Adipocyte (in vitro differentiated cells): ENCODE results near the gene MLH1.
"Not testable (repeated sequence)": the region's sequence is repeated elsewhere in the genome, so short reads cannot be mapped to it uniquely, and the experiment has no call there.

ENCODE experiments used
- DNase-seq: peaks from one replicate; pipeline ENCODE4 v3.0.0-alpha.2; 2015; ENCODE audit warnings: low read depth
- H3K27me3 ChIP-seq: replicated peaks from 2 replicates; pipeline ENCODE4 v1.7.0; 2013; ENCODE audit warnings: mild to moderate bottlenecking, low read length, moderate library complexity; ENCODE audit not compliant: control insufficient read depth, insufficient read depth
- H3K36me3 ChIP-seq: 2 replicates; pipeline ENCODE4 v1.7.0; 2013; ENCODE audit warnings: low read length, mild to moderate bottlenecking, moderate library complexity; ENCODE audit not compliant: control insufficient read depth, insufficient read depth, severe bottlenecking
- H3K4me1 ChIP-seq: 2 replicates; pipeline ENCODE4 v1.7.0; 2013; ENCODE audit warnings: mild to moderate bottlenecking, low read length, moderate library complexity; ENCODE audit not compliant: control insufficient read depth, insufficient read depth
- H3K4me3 ChIP-seq: 2 replicates; pipeline ENCODE4 v1.7.0; 2013; ENCODE audit warnings: mild to moderate bottlenecking, low read length, moderate library complexity
- H3K9ac ChIP-seq: 2 replicates; pipeline ENCODE4 v1.7.0; 2013; ENCODE audit warnings: mild to moderate bottlenecking, low read length, moderate library complexity
- H3K9me3 ChIP-seq: 2 replicates; pipeline ENCODE4 v1.7.0; 2013; ENCODE audit warnings: mild to moderate bottlenecking, low read length, moderate library complexity; ENCODE audit not compliant: control insufficient read depth

MLH1 gene

DNA sequence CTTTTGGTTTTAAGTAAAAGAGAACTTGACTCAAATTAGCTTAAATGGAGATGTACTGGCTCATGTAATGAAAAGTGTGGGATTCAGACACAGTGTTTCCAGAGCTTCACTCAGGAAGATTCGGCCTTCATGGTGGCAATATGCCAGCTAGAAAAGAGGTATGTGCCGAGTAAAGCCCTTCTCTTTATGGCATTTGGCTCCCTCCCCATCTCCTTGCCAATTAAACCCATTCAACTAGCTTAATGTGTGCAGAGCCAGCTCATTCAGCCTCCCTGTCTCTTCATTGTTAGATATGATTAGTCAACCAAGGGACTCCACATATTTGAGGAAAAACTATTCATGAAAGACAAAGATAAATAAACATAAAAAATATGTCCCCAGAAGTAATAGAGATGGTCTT, 33.5 kb upstream of the MLH1 start:
- Histone ChIP-seq H3K4me1 (peaks cover 14% of the 10 kb centered on the region), H3K36me3 (no peaks in the 10 kb centered on the region), H3K9ac (no peak overlapping the region), H3K27me3 (no peaks in the 10 kb centered on the region), H3K4me3 (no peak overlapping the region), H3K9me3 (no peaks in the 10 kb centered on the region)
- DNase-seq, result no peak

DNA sequence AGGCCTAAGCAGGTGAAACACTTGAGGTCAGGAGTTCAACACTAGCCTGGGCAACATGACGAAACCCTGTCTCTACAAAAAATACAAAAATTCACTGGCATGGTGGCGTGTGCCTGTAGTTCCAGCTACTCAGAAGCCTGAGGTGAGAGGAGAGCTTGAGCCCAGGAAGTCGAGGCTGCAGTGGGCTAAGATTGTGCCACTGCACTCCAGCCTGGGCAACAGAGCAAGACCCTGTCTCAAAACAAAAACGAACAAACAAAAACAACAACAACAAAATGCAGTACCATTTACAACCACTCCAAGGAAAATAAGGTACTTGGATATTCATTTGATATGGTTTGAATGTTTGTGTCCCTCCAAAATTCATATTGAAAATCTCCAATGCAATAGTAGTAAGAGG, 32.8 kb upstream of the MLH1 start:
- H3K27me3 ChIP-seq, result no peaks in the 10 kb centered on the region
- H3K4me3 ChIP-seq, result no peak overlapping the region
- no peak for DNase-seq
- no peak overlapping the region for H3K9ac ChIP-seq
- peaks cover 14% of the 10 kb centered on the region for H3K4me1 ChIP-seq
- H3K9me3 ChIP-seq, result no peaks in the 10 kb centered on the region
- no peaks in the 10 kb centered on the region for H3K36me3 ChIP-seq

DNA sequence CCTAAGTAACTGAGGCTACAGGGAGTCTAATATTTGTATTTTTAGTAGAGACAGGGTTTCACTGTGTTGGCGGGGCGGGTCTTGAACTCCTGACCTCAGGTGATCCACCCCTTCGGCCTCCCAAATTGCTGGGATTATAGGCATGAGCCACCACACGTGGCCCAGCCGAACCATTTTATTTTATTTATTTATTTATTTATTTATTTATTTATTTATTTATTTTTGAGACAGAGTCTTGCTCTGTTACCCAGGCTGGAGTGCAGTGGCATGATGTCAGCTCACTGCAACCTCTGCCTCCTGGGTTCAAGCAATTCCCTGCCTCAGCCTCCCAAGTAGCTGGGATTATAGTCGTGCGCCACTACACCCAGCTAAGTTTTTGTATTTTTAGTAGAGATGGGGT, 30.3 kb upstream of the MLH1 start:
- not testable (repeated sequence) for H3K36me3 ChIP-seq, H3K9me3 ChIP-seq, H3K4me1 ChIP-seq, DNase-seq, H3K27me3 ChIP-seq, H3K4me3 ChIP-seq, H3K9ac ChIP-seq

DNA sequence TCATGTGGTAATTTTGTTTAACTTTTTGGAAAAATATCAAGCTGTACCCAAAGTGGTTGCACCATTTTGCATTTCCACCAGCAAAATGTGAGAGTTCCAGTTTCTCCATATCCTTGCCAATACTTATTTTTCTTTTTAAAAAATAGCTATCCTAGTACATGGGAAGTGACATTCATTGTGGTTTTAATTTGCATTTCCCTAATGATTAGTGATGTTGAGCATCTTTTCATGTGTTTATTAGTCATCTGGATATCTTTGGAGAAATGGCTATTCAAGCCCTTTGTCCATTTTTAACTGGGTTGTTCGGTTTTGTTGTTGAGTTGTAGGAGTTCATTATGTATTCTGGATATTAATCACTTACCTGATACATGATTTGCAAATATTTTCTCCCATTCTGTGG, 29.0 kb upstream of the MLH1 start:
- no peak for DNase-seq
- Histone ChIP-seq H3K9ac (no peak overlapping the region), H3K27me3 (no peaks in the 10 kb centered on the region), H3K4me1 (no peaks in the 10 kb centered on the region), H3K9me3 (no peaks in the 10 kb centered on the region), H3K4me3 (no peak overlapping the region), H3K36me3 (no peaks in the 10 kb centered on the region)

DNA sequence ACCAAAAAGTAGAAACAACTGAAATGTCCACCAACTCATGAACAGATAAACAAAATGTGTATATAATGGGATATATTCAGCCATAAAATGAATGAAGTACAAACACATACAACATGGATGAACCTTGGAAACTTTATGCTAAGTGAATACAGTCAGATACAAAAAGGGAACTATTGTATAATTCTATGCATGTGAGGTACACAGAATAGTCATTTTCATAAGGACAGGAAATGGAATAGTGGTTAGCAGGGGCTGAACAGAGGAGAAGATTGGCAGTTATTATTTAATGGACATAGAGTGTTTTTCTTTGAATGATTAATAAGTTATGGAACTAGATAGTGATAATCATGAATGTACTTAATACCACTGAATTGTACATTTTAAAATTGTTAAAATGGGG, 28.5 kb upstream of the MLH1 start:
- Histone ChIP-seq H3K27me3 (no peaks in the 10 kb centered on the region), H3K36me3 (no peaks in the 10 kb centered on the region), H3K9me3 (no peaks in the 10 kb centered on the region), H3K4me1 (no peaks in the 10 kb centered on the region), H3K4me3 (no peak overlapping the region), H3K9ac (no peak overlapping the region)
- DNase-seq, result no peak

DNA sequence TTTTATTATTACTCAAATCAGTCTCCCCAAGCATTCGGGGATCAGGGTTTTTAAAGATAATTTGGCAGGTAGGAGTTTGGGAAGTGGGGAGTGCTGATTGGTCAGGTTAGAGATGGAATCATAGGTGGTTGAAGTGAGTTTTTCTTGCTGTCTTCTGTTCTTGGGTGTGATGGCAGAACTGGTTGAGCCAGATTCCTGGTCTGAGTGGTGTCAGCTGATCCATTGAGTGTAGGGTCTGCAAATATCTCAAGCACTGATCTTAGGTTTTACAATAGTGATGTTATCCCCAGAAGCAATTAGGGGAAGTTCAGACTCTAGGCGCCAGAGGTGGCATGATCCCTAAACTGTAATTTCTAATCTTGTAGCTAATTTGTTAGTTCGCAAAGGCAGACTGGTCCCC, 27.9 kb upstream of the MLH1 start:
- DNase-seq, result no peak
- Histone ChIP-seq H3K27me3 (no peaks in the 10 kb centered on the region), H3K9ac (no peak overlapping the region), H3K36me3 (no peaks in the 10 kb centered on the region), H3K4me3 (no peak overlapping the region), H3K4me1 (no peaks in the 10 kb centered on the region), H3K9me3 (no peaks in the 10 kb centered on the region)

DNA sequence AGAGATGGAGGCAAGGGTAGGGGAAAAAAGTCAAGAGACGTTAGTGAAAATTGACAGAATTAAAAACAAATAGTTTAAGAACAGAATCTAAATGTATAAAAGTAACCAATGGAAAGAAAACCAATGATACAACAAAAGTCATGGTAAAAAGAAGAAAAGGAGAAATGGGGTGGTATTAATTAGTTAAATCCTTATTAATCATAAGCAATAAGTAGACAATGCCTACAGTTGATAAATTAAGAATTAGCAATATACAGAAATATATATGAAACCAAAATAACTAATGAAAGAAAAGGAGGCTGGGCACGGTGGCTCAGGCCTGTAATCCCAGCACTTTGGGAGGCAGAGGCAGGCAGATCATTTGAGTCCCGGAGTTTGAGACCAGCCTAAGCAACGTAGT, 24.2 kb upstream of the MLH1 start:
- DNase-seq, result no peak

DNA sequence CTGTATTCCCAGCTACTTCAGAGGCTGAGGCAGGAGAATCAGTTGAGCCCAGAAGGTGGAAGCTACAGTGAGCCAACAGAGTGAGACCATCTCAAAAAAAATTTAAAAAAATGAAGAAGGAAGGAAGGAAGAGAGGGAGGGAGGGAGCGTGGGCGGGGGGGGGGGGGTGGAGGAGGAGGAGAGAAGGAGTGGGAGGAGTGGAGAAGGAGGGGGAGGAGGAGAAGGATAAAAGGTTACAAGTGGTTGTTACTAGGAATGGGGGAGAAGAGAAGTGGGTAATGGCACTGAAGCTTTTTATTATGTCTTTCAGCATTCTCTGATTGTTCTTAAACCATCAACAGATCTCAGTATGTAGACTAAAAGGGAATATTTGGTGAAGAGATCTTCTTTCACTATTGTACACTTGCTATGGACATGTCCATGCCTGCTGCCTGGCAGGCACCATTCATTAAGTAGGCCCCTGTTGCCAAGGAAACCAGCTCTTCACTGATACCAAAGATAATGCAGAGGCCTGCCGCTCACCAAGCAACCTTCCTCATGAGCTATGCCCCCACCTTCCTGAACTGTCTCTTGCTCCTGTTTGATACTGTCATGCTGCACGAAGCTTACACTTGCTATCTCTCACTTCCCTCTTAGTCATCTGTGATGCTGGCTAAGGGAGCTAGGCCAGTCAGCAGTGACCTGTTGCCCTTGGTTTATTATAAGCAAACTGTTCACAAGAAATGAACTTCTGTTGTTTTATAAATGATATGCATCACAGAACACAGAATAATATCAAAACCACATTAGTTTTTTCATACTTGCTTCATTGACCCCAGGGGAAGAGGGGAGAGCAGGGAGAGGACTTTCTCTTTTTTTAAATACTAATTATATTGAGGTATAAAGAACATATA, 23.5 kb upstream of the MLH1 start:
- no peaks in the 10 kb centered on the region for H3K36me3 ChIP-seq
- no peak overlapping the region for H3K4me3 ChIP-seq
- no peak for DNase-seq
- no peak overlapping the region for H3K9ac ChIP-seq
- no peaks in the 10 kb centered on the region for H3K27me3 ChIP-seq
- no peaks in the 10 kb centered on the region for H3K4me1 ChIP-seq
- no peaks in the 10 kb centered on the region for H3K9me3 ChIP-seq

More for the DNA sequence above, 24.2 kb upstream of the MLH1 start:
- no peaks in the 10 kb centered on the region for H3K27me3 ChIP-seq
- no peak overlapping the region for H3K4me3 ChIP-seq
- no peak overlapping the region for H3K9ac ChIP-seq
- H3K4me1 ChIP-seq, result no peaks in the 10 kb centered on the region
- H3K36me3 ChIP-seq, result no peaks in the 10 kb centered on the region
- no peaks in the 10 kb centered on the region for H3K9me3 ChIP-seq

DNA sequence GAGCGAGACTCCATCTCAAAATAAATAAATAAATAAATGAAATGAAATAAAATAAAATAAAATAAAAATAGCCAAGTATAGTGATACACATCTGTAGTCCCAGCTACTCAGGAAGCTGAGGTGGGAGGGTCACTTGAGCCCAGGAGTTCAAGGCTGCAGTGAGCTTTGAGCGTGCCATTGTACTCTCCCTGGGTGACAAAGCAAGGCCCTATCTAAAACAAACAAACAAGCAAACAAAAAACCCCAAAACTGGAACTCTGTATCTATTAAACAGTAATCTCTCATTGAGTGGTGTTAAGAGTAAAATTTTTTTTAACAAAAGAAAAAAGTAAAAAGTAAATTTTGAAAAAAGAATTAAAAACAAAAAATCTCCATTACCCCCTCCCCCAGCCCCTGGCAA, 21.2 kb upstream of the MLH1 start:
- no peaks in the 10 kb centered on the region for H3K4me1 ChIP-seq
- no peak overlapping the region for H3K9ac ChIP-seq
- no peak for DNase-seq
- no peaks in the 10 kb centered on the region for H3K9me3 ChIP-seq
- H3K27me3 ChIP-seq, result no peaks in the 10 kb centered on the region
- no peak overlapping the region for H3K4me3 ChIP-seq
- no peaks in the 10 kb centered on the region for H3K36me3 ChIP-seq

DNA sequence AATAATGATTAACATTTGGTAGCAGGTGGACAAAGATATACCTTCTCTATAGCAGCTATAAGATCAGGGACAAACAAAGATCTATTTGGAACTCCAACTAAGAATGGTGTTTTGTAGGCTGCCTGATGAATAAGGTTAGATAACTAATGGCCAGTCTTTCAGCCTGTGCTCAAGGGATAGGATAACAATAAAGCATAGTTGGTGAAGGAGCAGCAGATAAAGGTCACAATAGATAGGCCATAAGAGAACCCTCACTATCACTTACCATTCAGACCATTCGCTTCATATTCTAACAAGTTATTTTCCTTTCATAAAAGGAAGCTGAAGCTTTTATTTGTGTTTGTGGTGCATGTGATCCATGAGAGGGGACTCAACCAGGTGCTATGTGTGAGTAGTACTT, 20.2 kb upstream of the MLH1 start:
- H3K9ac ChIP-seq, result no peak overlapping the region
- no peaks in the 10 kb centered on the region for H3K27me3 ChIP-seq
- H3K9me3 ChIP-seq, result no peaks in the 10 kb centered on the region
- H3K36me3 ChIP-seq, result no peaks in the 10 kb centered on the region
- H3K4me1 ChIP-seq, result no peaks in the 10 kb centered on the region
- DNase-seq, result no peak
- H3K4me3 ChIP-seq, result no peak overlapping the region

DNA sequence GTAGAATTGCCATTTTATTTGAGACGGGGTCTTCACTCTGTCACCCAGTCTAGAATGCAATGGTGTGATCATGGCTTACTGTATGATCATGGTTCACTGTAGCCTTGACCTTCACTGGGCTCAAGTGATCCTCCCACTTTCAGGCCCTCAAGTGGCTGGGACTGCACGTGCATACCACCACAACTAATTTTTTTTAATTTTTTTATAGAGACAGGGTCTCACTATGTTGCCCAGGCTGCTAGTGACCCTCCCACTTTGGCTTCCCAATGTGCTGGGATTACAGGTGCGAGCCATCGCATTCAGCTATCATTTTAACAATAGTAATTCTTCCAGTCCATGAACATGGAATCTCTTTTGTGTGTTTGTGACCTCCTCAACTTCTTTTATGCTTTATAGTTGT, 12.3 kb upstream of the MLH1 start:
- Histone ChIP-seq H3K9me3 (no peaks in the 10 kb centered on the region), H3K9ac (no peak overlapping the region)

DNA sequence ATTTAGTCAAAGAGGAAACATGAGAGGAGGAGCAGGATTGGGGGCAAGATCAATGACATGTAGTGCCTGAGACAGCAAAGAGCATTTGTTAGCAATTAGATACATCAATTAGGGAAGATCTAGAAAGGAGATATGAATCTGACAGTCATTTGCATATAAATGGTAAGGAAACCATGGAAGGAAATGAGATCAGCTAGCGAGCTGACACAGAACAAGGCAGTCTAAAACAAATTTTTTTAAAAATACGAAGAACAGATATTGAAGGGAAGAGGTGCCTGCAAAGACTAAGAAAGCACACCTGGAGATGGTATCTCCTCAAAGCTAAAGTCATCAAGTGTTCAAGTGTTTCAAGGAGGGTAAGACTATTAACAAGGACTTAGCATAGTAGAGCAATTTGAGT, 5.0 kb upstream of the MLH1 start:
- peaks cover 50% of the 10 kb centered on the region for H3K36me3 ChIP-seq
- H3K9me3 ChIP-seq, result no peaks in the 10 kb centered on the region
- H3K4me3 ChIP-seq, result peak overlapping the region; percentile 99
- H3K27me3 ChIP-seq, result no peaks in the 10 kb centered on the region
- DNase-seq, result no peak
- H3K4me1 ChIP-seq, result peaks cover 30% of the 10 kb centered on the region
- no peak overlapping the region for H3K9ac ChIP-seq

More for the DNA sequence above, 12.3 kb upstream of the MLH1 start:
- Histone ChIP-seq H3K4me1 (no peaks in the 10 kb centered on the region), H3K27me3 (no peaks in the 10 kb centered on the region), H3K4me3 (no peak overlapping the region), H3K36me3 (peaks cover 36% of the 10 kb centered on the region)
- DNase-seq, result no peak
